ENCODE measurements around the gene KLRK1. TPM values are rescaled to one million over a fixed set of nuclear protein-coding genes. Genes with fewer than 3 reads are reported as not detected.

Gene KLRK1
- total RNA-seq, 1 donor from 2014 or later, result not detected

DNA sequence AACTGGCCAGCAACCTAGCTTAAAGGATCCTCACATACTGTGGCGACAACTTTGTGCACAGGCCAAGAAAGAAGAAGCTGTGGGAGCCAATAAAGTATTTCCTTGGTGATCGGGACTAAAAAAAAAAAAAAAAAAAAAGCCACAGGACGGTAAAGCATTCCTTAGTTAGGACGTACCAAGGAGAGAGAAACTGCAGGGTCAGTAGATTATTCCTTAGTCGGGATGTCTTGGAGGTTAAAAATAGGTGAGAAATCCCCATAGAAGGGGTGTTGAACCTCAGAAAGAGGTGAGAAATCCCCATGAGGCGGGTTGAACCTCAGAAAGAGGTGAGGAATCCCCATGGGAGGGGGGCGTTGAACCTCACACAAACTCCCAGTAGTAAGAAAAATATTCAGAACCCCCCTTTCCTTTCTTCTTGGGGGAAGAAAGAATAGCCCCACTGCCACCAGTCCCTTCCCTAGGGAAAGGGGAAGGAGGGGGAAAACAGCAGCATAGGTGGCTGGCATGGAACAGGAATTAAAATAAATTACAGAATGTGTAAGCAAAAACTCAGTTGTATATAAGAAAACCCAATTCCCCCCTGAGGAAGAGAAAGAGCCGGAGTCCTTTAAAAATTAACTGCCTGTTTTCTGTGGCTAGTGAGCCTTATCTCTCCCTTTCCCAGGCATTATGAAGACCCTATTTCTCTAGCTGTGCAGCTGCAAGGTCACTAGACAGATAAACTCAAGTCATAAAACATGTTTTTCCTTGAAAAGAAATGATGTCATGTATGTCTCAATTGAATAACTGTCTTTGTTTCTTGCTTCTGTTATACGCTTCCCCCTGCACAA, 26.8 kb downstream of the KLRK1 start:
- TF ChIP-seq, protein P1, sequence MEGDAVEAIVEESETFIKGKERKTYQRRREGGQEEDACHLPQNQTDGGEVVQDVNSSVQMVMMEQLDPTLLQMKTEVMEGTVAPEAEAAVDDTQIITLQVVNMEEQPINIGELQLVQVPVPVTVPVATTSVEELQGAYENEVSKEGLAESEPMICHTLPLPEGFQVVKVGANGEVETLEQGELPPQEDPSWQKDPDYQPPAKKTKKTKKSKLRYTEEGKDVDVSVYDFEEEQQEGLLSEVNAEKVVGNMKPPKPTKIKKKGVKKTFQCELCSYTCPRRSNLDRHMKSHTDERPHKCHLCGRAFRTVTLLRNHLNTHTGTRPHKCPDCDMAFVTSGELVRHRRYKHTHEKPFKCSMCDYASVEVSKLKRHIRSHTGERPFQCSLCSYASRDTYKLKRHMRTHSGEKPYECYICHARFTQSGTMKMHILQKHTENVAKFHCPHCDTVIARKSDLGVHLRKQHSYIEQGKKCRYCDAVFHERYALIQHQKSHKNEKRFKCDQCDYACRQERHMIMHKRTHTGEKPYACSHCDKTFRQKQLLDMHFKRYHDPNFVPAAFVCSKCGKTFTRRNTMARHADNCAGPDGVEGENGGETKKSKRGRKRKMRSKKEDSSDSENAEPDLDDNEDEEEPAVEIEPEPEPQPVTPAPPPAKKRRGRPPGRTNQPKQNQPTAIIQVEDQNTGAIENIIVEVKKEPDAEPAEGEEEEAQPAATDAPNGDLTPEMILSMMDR (IDR thresholded peaks at IDR 0.05; ENCODE audit: insufficient read depth, low read length, severe bottlenecking), result no peak
- no peak for FAIRE-seq

DNA sequence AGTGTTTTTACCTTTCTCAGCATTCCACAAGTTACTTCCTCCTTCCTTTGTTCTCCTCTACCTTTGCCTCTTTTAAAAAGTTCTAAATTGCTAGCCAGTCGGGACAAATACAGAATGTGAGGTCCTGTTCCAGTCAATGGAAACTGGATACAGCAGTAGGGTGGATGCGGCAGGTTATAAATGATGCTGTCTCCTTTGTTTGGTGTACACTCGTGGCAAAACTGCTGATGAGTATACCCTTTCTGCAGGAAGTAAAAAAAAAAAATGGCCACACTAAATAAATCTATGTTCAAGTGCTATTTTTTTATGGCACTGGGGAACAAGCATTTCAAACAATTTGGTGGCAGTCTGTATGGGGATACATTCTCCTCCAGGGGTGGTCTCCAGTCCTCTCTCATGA, 27.5 kb downstream of the KLRK1 start:
- no peak for FAIRE-seq
- Histone ChIP-seq H3K4me3 (ENCODE audit: low read depth, low read length) (peak overlapping the region; percentile 19), H3K27me3 (ENCODE audit: control insufficient read depth, insufficient read depth, low read length) (no peaks in the 10 kb centered on the region), H3K36me3 (ENCODE audit: control insufficient read depth, insufficient read depth, low read length) (peaks cover 2% of the 10 kb centered on the region)
- DNase-seq (ENCODE audit: low read depth), result peak; percentile 64
- TF ChIP-seq, protein P1 (IDR thresholded peaks at IDR 0.05; ENCODE audit: insufficient read depth, low read length, severe bottlenecking), result no peak

More for the DNA sequence above, 26.8 kb downstream of the KLRK1 start:
- DNase-seq (ENCODE audit: low read depth), result peak; percentile 61
- Histone ChIP-seq H3K36me3 (ENCODE audit: control insufficient read depth, insufficient read depth, low read length) (no peaks in the 10 kb centered on the region), H3K27me3 (ENCODE audit: control insufficient read depth, insufficient read depth, low read length) (no peaks in the 10 kb centered on the region), H3K4me3 (ENCODE audit: low read depth, low read length) (peak overlapping the region; percentile 42)

DNA sequence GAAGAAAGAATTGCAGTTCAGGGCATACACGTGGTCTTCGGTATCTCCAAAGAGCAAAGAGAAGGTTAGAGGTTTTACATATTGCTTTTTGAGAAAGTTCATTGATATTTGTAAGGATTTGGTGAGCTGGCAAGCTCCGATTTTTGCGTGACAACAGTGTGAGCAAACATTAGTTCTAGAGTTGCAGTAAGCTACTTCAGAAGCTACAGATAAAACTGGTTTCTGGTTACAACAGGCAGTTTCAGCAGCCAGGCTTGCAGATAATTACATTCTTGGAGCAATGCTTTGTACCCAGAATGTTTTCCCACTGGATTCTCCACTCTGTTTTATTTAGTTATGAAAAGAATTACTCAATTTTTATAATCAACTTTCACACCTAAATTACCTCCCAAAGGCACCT, 28.2 kb downstream of the KLRK1 start:
- FAIRE-seq (no peak), DNase-seq (ENCODE audit: low read depth) (peak; percentile 81)
- peak overlapping the region; percentile 14 for H3K4me3 ChIP-seq (ENCODE audit: low read depth, low read length)

DNA sequence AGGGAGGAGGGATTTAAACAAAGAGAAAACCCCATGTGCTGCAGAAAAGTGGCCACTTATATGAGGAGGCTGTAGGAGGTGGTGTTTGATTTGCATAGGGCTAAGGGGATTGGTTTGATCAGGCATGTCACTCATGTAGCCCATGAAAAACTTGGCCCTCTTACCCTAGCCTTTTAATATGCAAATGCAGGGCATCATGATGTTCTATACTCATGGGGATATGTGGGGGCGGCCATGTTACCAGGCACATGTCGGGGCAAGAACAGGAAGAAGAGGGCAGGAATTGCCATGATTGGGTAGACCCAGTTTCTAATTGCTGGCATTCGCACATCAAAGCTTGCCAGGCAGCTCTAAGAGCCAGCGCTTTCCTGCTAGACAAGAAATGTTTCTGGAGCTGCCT, 28.8 kb downstream of the KLRK1 start:
- Histone ChIP-seq H3K36me3 (ENCODE audit: control insufficient read depth, insufficient read depth, low read length) (peaks cover 2% of the 10 kb centered on the region), H3K4me3 (ENCODE audit: low read depth, low read length) (peak overlapping the region; percentile 37), H3K27me3 (ENCODE audit: control insufficient read depth, insufficient read depth, low read length) (no peaks in the 10 kb centered on the region)
- TF ChIP-seq, protein P1 (IDR thresholded peaks at IDR 0.05; ENCODE audit: insufficient read depth, low read length, severe bottlenecking), result no peak
- FAIRE-seq (no peak), DNase-seq (ENCODE audit: low read depth) (peak; percentile 99)

More for the DNA sequence above, 28.2 kb downstream of the KLRK1 start:
- peaks cover 2% of the 10 kb centered on the region for H3K36me3 ChIP-seq (ENCODE audit: control insufficient read depth, insufficient read depth, low read length)
- no peaks in the 10 kb centered on the region for H3K27me3 ChIP-seq (ENCODE audit: control insufficient read depth, insufficient read depth, low read length)
- TF ChIP-seq, protein P1 (IDR thresholded peaks at IDR 0.05; ENCODE audit: insufficient read depth, low read length, severe bottlenecking), result no peak

DNA sequence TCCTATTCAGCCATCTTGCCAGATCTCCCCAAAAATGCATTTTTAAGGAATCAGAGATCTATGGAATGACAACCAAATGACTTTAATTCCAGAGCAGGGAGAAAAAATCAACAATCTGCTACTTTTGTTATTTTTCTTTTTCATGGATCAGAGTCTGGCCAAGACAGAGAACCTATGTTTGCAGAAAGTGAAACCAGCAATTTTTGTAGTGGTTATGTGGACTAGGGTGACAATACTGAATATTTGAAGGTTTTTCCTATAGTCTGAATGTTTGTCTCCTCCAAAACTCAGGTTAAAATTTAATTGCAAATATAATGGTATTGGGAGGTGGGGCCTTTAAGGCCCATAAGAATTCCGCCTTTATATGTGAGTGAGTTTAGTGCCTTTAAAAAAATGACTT, 30.9 kb downstream of the KLRK1 start:
- no peak for DNase-seq (ENCODE audit: low read depth)
- H3K4me3 ChIP-seq (ENCODE audit: low read depth, low read length), result no peak overlapping the region
- H3K36me3 ChIP-seq (ENCODE audit: control insufficient read depth, insufficient read depth, low read length), result peaks cover 2% of the 10 kb centered on the region
- FAIRE-seq, result no peak
- TF ChIP-seq, protein P1 (IDR thresholded peaks at IDR 0.05; ENCODE audit: insufficient read depth, low read length, severe bottlenecking), result no peak
- no peaks in the 10 kb centered on the region for H3K27me3 ChIP-seq (ENCODE audit: control insufficient read depth, insufficient read depth, low read length)

All from bronchial epithelial cell (primary cell).